ENCODE measurements around the gene DNAJB9. TPM values are rescaled to one million over a fixed set of nuclear protein-coding genes. Genes with fewer than 3 reads are reported as not detected.

DNAJB9 gene
- total and polyA plus RNA-seq, 2 of the 8 experiments (the other 6 are each of a cell fraction or from before 2014, with no cell fraction given) = 1.8 to 9.7 TPM

DNA sequence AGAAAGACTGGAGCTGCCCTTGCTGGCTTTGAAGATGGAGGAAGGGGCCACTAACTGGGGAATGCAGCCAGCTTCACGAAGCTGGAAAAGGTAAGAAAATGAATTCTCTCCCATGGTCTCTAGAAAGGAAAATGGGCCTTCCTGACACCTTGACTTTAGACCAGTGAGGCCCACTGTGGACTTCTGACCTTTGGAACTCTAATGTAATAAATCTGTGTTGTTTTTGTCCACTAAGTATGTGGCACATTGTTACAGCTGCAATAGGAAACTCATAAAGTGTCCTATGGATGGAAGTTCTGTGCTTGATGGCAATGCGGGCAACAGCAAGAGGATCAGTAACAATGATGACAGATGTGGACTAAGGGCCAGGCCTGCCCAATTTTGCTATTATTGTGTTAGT is 20.9 kb downstream of the DNAJB9 start (continued):
- TF ChIP-seq, protein P1, sequence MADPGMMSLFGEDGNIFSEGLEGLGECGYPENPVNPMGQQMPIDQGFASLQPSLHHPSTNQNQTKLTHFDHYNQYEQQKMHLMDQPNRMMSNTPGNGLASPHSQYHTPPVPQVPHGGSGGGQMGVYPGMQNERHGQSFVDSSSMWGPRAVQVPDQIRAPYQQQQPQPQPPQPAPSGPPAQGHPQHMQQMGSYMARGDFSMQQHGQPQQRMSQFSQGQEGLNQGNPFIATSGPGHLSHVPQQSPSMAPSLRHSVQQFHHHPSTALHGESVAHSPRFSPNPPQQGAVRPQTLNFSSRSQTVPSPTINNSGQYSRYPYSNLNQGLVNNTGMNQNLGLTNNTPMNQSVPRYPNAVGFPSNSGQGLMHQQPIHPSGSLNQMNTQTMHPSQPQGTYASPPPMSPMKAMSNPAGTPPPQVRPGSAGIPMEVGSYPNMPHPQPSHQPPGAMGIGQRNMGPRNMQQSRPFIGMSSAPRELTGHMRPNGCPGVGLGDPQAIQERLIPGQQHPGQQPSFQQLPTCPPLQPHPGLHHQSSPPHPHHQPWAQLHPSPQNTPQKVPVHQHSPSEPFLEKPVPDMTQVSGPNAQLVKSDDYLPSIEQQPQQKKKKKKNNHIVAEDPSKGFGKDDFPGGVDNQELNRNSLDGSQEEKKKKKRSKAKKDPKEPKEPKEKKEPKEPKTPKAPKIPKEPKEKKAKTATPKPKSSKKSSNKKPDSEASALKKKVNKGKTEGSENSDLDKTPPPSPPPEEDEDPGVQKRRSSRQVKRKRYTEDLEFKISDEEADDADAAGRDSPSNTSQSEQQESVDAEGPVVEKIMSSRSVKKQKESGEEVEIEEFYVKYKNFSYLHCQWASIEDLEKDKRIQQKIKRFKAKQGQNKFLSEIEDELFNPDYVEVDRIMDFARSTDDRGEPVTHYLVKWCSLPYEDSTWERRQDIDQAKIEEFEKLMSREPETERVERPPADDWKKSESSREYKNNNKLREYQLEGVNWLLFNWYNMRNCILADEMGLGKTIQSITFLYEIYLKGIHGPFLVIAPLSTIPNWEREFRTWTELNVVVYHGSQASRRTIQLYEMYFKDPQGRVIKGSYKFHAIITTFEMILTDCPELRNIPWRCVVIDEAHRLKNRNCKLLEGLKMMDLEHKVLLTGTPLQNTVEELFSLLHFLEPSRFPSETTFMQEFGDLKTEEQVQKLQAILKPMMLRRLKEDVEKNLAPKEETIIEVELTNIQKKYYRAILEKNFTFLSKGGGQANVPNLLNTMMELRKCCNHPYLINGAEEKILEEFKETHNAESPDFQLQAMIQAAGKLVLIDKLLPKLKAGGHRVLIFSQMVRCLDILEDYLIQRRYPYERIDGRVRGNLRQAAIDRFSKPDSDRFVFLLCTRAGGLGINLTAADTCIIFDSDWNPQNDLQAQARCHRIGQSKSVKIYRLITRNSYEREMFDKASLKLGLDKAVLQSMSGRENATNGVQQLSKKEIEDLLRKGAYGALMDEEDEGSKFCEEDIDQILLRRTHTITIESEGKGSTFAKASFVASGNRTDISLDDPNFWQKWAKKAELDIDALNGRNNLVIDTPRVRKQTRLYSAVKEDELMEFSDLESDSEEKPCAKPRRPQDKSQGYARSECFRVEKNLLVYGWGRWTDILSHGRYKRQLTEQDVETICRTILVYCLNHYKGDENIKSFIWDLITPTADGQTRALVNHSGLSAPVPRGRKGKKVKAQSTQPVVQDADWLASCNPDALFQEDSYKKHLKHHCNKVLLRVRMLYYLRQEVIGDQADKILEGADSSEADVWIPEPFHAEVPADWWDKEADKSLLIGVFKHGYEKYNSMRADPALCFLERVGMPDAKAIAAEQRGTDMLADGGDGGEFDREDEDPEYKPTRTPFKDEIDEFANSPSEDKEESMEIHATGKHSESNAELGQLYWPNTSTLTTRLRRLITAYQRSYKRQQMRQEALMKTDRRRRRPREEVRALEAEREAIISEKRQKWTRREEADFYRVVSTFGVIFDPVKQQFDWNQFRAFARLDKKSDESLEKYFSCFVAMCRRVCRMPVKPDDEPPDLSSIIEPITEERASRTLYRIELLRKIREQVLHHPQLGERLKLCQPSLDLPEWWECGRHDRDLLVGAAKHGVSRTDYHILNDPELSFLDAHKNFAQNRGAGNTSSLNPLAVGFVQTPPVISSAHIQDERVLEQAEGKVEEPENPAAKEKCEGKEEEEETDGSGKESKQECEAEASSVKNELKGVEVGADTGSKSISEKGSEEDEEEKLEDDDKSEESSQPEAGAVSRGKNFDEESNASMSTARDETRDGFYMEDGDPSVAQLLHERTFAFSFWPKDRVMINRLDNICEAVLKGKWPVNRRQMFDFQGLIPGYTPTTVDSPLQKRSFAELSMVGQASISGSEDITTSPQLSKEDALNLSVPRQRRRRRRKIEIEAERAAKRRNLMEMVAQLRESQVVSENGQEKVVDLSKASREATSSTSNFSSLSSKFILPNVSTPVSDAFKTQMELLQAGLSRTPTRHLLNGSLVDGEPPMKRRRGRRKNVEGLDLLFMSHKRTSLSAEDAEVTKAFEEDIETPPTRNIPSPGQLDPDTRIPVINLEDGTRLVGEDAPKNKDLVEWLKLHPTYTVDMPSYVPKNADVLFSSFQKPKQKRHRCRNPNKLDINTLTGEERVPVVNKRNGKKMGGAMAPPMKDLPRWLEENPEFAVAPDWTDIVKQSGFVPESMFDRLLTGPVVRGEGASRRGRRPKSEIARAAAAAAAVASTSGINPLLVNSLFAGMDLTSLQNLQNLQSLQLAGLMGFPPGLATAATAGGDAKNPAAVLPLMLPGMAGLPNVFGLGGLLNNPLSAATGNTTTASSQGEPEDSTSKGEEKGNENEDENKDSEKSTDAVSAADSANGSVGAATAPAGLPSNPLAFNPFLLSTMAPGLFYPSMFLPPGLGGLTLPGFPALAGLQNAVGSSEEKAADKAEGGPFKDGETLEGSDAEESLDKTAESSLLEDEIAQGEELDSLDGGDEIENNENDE (IDR thresholded peaks at IDR 0.05; ENCODE audit: insufficient replicate concordance, low read length) = no peak
- TF ChIP-seq CHD1 (IDR thresholded peaks at IDR 0.05; ENCODE audit: low read depth, low read length) (no peak), RFX5 (IDR thresholded peaks at IDR 0.05; ENCODE audit: borderline replicate concordance, low read depth, low read length) (no peak), CREB1 (IDR thresholded peaks at IDR 0.05) (no peak), SUZ12 (IDR thresholded peaks at IDR 0.05; ENCODE audit: low read length) (no peak), KDM1A (IDR thresholded peaks at IDR 0.05; ENCODE audit: borderline replicate concordance, low read length) (no peak), TBP (IDR thresholded peaks at IDR 0.05; ENCODE audit: low read depth, low read length) (no peak), SP4 (IDR thresholded peaks at IDR 0.05; ENCODE audit: low read length) (no peak), TEAD4 (IDR thresholded peaks at IDR 0.05; ENCODE audit: low read depth, low read length) (no peak)
- TF ChIP-seq, protein P2, sequence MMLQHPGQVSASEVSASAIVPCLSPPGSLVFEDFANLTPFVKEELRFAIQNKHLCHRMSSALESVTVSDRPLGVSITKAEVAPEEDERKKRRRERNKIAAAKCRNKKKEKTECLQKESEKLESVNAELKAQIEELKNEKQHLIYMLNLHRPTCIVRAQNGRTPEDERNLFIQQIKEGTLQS (IDR thresholded peaks at IDR 0.05; ENCODE audit: insufficient read depth, low read depth, low read length) = no peak
- TF ChIP-seq, protein P3, sequence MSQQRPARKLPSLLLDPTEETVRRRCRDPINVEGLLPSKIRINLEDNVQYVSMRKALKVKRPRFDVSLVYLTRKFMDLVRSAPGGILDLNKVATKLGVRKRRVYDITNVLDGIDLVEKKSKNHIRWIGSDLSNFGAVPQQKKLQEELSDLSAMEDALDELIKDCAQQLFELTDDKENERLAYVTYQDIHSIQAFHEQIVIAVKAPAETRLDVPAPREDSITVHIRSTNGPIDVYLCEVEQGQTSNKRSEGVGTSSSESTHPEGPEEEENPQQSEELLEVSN (IDR thresholded peaks at IDR 0.05) = no peak
